NCI-H1436 (cell line): Measurements from ENCODE around the gene OR10A6.
A peak's percentile ranks its signal among the peaks of the same experiment; 100 is the strongest.

Experiments
- DNase-seq: peaks from one replicate; lab custom pipeline; 2025; lab: John Stamatoyannopoulos, UW

Gene OR10A6

DNA sequence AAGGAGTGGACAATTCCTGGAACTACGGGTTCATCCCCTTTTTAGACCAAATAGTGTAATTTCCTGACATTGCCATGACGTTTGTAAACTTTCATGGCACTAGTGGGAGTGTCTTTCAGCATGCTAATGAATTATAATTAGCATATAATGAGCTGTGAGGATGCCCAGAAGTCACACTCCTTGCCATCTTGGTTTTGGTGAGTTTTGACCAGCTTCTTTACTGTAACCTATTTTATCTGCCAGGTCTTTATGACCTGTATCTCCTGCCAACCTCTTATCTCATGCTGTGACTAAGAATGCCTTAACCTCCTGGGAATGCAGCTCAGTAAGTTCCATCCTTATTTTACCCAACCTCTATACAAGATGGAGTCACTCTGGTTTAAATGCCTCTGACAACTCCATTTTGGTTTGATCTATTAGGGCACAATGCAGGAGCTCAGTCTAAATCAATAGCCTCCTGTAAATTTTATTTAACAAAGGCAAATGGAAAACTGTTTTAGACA is 20.7 kb downstream of the OR10A6 start:
- no peak for DNase-seq

GRCh38 chr11:7909585-7910285 is 21.3 kb downstream of the OR10A6 start:
- DNase-seq, result no peak

GRCh38 chr11:7907121-7907520 is 23.9 kb downstream of the OR10A6 start:
- no peak for DNase-seq

DNA sequence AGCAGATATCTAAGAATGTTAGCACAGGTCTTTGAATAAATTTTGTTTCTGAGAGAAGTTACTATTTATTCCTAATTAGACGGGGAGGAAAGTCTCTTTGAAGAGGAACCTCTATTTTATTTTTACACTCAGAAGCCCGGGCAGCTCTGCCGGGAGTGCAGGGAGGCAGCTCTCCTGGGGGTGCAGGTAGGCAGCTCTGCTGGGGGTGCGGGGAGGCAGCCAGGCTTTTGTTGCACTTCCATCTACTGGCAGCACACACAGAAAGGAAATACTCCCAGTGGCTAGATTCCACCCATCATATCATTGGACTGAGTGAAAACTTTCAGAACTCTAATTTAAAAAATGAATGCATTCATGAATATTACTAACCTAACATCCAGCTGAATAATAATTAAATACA is 24.6 kb downstream of the OR10A6 start:
- no peak for DNase-seq

DNA sequence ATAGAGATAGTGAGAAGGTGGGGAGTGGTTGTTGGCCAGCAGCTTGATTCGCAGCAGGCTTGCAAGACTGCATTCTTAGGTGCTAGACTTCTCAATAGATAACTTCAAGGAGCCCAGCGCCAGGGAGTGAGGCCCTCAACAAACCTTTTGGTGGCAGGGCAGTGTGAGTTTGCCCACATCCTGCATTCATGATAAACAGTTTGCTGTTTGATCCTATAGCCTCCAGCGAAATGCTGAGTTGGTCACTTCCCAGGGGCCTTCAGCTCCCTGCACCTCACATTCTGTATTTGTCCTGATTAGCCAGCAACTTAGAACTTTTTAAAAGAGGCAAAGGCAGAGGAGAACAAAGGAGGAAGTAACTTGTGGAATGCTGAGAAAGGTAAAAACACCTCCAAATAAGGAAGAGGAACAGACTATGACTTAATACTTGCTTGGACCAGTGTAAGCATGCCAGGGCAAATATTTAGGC is 25.1 kb downstream of the OR10A6 start:
- DNase-seq, result no peak

- DNase-seq, result no peak
These were observed 25.5 kb downstream of the OR10A6 start for GRCh38 chr11:7905549-7905948.

GRCh38 chr11:7904917-7905316 is 26.2 kb downstream of the OR10A6 start:
- no peak for DNase-seq

- DNase-seq, result no peak
These were observed 27.1 kb downstream of the OR10A6 start for GRCh38 chr11:7903940-7904339.

DNA sequence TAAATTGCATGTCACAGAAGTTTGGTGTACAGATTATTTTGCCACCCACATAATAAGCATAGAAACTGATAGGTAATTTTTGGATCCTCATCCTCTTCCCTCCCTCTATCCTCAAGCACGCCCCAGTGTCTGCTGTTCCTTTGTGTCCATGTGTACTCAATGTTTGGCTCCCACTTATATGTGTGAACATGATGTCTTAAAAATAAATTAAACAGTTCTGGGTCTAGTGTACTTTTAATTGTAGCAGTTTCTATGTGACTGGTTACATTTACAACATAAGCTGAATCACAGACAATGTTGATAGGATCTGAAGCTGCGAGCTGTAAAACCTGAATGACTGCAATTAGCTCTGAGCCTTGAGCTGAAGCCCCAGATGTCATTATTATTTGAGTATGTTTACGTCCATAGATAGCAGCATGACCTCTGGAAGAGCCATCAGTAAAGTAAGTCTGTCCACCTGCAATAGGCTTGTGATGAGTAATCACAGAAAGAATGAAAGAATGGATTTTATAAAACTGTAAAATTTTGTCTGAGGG is 29.7 kb downstream of the OR10A6 start:
- DNase-seq, result no peak

DNA sequence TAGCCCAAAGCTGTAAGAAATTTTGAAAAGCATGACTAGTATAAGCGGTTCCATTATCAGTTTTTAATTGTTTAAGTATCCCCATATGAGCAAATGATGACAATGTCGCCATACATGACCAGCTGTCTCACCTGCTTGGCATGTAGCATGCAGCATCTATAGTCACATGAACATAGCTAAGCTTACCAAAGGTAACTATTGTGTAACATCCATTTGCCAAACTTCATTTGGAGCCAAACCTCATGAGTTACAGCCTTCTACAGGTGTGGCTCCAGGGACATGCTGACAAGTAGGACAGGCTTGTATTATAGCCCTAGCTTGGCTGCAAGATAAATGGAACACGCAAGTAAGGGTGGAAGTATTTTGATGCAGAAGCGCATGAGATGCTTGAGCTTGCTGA is 30.4 kb downstream of the OR10A6 start:
- DNase-seq, result no peak

DNA sequence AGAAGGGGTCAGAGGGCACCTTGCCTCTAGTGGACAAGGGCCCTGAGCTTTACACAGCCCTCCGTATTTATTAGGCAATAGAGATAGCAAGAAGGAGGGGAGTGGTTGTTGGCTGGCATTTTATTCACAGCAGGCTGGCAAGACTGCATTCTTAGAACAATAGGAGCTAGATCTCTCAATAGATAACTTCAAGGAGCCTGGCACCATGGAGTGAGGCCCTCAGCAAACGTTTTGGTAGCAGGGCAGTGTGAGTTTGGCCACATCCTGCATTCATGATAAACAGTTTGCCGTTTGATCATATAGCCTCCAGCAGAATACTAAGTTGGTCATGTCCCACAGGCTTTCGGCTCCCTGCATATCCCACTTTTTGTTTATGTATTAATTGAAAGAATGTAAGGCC is 31.6 kb downstream of the OR10A6 start:
- no peak for DNase-seq

DNA sequence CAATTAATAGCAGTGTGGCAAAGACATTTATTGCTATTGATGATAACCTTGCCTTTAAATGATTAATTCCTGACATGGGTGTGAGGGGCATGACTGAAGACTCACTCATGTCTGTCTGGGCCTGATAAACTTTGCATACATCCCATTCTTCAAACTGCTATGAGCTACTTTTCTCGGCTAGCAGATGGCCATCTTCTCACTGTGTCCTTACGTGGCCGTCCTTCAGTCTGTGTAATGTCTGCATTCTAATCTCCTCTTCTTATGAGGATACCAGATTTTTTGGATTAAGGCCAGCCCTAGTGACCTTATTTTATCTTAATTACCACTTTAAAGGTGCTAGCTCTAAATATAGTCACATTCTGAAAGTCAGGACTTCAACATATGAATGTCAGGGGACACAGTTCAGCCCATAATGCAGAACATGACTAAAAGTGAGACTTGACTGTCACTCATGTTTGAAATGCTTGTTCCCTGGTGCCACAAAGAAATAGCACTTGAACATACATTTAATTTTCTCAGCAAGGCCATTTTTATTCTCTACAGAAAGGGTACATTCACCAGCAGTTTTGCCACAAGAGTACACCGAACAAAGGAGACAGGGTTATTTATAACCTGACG is 32.3 kb downstream of the OR10A6 start:
- no peak for DNase-seq

DNA sequence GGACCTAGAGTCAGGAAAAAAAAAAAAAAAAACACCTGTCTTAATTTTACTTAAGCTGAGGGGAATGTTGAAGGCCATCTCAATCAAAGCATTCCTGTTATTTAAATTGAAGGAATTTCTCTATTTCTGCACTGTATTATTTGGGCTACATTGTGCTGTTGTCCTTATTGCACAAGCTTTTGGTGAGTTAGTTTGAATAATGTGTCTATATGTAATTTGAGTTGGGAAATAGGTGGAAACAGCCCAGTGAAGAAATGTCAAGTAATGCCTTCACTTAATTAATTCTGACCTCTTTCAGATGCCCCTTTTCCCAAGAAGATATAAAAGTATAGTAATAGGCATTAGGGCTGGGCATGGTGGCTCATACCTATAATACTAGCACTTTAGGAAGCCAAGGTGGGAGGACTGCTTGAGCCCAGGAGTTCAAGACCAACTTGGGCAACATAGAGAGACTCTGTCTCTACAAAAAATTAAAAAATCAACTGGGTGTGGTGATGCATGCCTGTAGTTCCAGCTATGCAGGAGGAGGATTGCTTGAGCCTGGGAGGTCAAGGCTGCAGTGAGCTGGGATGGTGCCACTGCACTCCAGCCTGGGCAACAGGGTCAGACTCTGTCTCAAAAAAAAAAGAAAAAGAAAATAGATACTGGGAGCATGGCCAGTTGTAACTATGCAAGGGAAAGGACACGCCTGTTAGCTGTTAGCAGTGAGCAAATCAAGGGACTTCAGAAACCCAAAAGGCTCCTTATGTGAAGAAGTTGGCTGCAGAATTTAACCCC is 34.9 kb downstream of the OR10A6 start:
- DNase-seq, result no peak

- no peak for DNase-seq
These were observed 36.8 kb downstream of the OR10A6 start for GRCh38 chr11:7894251-7894650.

- DNase-seq, result no peak
These were observed 37.3 kb downstream of the OR10A6 start for GRCh38 chr11:7893796-7894195.

GRCh38 chr11:7892840-7893254 is 38.2 kb downstream of the OR10A6 start:
- peak; percentile 19 for DNase-seq

DNA sequence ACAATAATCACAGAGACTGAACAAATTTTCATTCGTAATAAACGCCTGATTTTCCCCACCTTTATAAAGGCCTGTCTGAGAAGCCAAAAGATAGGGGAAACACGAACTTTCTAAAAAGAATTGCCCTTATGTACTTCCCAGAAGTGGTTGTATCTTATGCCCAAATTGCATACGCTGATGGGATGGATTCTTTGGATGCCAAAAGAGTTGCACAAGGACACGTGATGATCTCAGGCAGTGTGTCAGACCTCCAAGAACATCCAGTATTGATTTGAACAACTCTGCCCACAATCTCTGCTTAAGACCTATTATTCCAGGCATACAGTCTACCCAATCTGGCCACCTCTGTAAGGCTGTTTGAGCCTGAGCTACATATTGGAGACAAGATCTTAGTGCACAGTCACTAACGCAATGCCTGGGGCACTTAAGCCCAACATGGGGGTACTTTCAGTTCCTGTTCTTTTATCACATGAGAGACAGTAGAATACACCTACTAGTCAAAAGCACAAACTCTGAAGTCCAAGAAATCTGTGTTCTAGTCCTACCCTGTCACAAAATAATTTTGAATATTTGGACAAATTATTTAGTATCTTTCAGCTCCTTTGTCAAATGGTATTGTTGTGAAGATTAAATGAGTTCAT is 38.9 kb downstream of the OR10A6 start:
- DNase-seq, result no peak

- DNase-seq, result no peak
These were observed 40.5 kb downstream of the OR10A6 start for GRCh38 chr11:7890417-7891172.

GRCh38 chr11:7889985-7890384 is 41.1 kb downstream of the OR10A6 start:
- DNase-seq, result no peak

GRCh38 chr11:7882860-7883259 is 48.2 kb downstream of the OR10A6 start:
- DNase-seq, result no peak
